Thoracic aorta (tissue), 2 donors: Measurements from ENCODE around the gene TESMIN. TPM values are rescaled to one million over a fixed set of nuclear protein-coding genes. Genes with fewer than 3 reads are reported as not detected.

ENCODE experiments used
- ATAC-seq: fragments of 150-250 bp; one replicate; pipeline ENCODE4 v1.8.0; 2017; ENCODE audit warnings: low read depth; ENCODE audit not compliant: insufficient number of reproducible peaks, low FRiP score
- DNase-seq: peaks from one replicate; pipeline ENCODE4 v3.0.0-alpha.2; 2020; ENCODE audit warnings: low spot score
- H3K27ac ChIP-seq, 2 donors: fragments of 200-600 bp; sonication (generic); 1 replicate in 1 of 2; 2 replicates in 1 of 2; pipeline ENCODE4 v1.5.1; 2016; ENCODE audit warnings: mild to moderate bottlenecking in 2 of 2, moderate library complexity in 2 of 2
- H3K27me3 ChIP-seq: fragments of 200-600 bp; sonication (generic); replicated peaks from 2 replicates; pipeline ENCODE4 v1.6.0; 2016; ENCODE audit warnings: mild to moderate bottlenecking; ENCODE audit not compliant: insufficient read depth
- H3K36me3 ChIP-seq: fragments of 200-600 bp; sonication (generic); one replicate; pipeline ENCODE4 v1.5.1; 2016
- H3K4me1 ChIP-seq, 2 donors: fragments of 200-600 bp; sonication (generic); 1 replicate in 1 of 2; 2 replicates in 1 of 2; pipeline versions ENCODE4 v1.5.1 to v1.6.0; 2016; ENCODE audit warnings: low read depth in 2 of 2, mild to moderate bottlenecking in 1 of 2; ENCODE audit not compliant: control insufficient read depth in 1 of 2
- H3K4me3 ChIP-seq: fragments of 200-600 bp; sonication (generic); 2 replicates; pipeline ENCODE4 v1.5.1; 2016; ENCODE audit warnings: mild to moderate bottlenecking
- H3K9me3 ChIP-seq: fragments of 200-600 bp; sonication (generic); 2 replicates; pipeline ENCODE4 v1.5.1; 2016
- total RNA-seq, 2 donors: library from RNA; depleted of rRNA; stranded (reverse); fragments of >200 nt; gene quantifications; one replicate each; pipeline versions ENCODE4 v1.1.0 to v1.2.3, GENCODE V29; 2016
- TF ChIP-seq, protein P1 (sequence below): fragments of 200-600 bp; sonication (generic); IDR thresholded peaks from one replicate; pipeline ENCODE4 v1.5.1; 2019; ENCODE audit warnings: antibody characterized with exemption

TESMIN gene
- total RNA-seq, 2 donors from 2014 or later = 2.8 TPM; not detected in 1

DNA sequence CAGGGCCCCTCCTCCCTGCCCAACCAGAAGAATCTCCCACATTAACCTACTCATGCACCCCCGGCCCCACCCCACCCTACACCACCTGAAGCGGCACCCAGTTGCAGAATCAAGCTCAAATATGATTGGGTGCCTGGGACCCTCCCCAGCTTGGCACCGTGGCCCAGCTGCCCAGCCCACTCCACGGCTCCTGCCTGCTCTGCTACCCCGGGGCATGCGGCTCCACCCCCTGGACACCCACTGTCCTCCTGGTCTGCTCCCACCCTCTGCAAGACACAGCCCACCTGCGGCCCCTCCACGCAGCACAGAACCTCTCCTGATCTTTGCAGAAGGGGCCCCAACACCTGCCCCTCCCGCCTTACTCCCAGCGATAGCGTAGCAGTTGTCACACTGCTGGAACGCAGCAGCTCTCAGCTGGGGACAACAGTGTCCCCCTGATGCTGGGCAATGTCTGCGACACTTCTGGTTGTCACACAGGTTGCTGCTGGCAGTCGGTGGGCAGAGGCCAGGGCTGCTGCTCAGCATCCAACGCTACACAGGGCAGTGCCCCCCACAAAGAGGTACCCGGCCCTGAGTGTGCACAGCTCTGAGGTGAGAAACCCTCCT lies 32.0 kb upstream of the TESMIN start:
- H3K36me3 ChIP-seq = peaks cover 68% of the 10 kb centered on the region
- H3K27ac ChIP-seq = no peak overlapping the region
- no peaks in the 10 kb centered on the region for H3K9me3 ChIP-seq
- DNase-seq = no peak
- TF ChIP-seq, protein P1, sequence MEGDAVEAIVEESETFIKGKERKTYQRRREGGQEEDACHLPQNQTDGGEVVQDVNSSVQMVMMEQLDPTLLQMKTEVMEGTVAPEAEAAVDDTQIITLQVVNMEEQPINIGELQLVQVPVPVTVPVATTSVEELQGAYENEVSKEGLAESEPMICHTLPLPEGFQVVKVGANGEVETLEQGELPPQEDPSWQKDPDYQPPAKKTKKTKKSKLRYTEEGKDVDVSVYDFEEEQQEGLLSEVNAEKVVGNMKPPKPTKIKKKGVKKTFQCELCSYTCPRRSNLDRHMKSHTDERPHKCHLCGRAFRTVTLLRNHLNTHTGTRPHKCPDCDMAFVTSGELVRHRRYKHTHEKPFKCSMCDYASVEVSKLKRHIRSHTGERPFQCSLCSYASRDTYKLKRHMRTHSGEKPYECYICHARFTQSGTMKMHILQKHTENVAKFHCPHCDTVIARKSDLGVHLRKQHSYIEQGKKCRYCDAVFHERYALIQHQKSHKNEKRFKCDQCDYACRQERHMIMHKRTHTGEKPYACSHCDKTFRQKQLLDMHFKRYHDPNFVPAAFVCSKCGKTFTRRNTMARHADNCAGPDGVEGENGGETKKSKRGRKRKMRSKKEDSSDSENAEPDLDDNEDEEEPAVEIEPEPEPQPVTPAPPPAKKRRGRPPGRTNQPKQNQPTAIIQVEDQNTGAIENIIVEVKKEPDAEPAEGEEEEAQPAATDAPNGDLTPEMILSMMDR = no peak
- no peak overlapping the region for H3K4me3 ChIP-seq
- H3K27me3 ChIP-seq = no peaks in the 10 kb centered on the region
- no peaks in the 10 kb centered on the region for H3K4me1 ChIP-seq
- no peak for ATAC-seq

DNA sequence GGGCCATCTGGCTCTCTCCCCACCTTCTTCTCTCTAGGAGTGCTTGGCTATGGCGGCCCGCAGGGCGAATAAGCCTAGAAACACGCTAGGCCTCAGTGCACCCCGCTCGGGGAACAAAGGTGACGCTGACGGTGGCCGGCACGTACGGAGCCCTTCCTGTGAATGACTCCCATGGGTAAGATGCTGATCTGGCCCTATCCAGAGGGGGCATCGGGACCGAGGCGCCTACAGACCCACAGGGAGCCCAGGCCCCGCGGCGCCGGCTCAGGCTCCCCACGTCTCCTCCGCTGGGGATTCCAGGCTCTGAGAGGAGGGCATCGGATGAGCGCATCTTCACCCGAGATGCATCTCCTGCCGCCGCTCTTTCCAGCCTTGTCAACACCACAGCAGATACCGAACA lies 31.4 kb upstream of the TESMIN start:
- no peaks in the 10 kb centered on the region for H3K27me3 ChIP-seq
- H3K4me3 ChIP-seq = no peak overlapping the region
- ATAC-seq = no peak
- H3K36me3 ChIP-seq = peaks cover 72% of the 10 kb centered on the region
- TF ChIP-seq, protein P1 = no peak
- DNase-seq = no peak
- H3K9me3 ChIP-seq = no peaks in the 10 kb centered on the region
- no peaks in the 10 kb centered on the region for H3K4me1 ChIP-seq
- no peak overlapping the region for H3K27ac ChIP-seq

DNA sequence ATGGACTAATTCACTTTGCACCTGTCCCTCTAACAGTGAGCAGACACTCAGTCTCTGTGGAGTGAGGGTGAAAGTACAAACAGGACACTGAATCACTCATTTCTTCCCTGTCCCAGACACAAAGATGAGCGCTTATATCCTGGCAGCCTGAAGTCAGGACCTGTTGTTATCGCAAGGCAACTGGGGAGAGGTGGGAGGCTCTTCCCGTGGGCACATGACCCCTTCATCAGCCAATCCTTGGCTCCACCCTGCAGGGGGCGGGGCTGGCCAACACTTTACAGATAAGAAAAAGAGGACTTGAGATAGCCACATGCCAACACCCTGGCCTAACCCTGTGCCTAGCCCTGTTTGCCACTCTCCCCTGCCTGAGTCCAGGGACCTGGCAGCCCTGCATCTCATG lies 29.5 kb upstream of the TESMIN start:
- Histone ChIP-seq H3K36me3 (peaks cover 74% of the 10 kb centered on the region), H3K4me3 (no peak overlapping the region), H3K27me3 (no peaks in the 10 kb centered on the region), H3K27ac (no peak overlapping the region), H3K9me3 (no peaks in the 10 kb centered on the region), H3K4me1 (no peaks in the 10 kb centered on the region)
- no peak for DNase-seq
- TF ChIP-seq, protein P1 = no peak
- ATAC-seq = no peak

DNA sequence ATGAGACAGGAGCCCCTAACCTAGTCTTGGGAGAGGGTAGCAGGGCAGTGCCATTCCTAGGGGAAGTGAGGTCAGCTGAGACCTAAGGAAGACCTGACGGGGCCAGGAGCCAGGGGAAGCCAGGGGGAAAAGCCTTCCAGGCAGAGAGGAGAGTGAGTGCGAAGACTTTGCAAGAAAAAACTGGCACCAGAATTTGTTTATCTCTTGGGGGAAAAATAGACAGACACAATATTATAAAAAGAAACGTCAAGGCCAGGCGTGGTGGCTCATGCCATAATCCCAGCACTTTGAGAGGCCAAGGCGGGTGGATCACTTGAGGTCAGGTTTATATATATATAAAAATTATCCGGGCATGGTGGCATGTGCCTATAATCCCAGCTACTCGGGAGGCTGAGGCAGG lies 26.9 kb upstream of the TESMIN start:
- DNase-seq (no peak), ATAC-seq (no peak)
- Histone ChIP-seq H3K9me3 (no peaks in the 10 kb centered on the region), H3K27ac (no peak overlapping the region), H3K4me3 (no peak overlapping the region), H3K27me3 (no peaks in the 10 kb centered on the region), H3K36me3 (peaks cover 78% of the 10 kb centered on the region), H3K4me1 (no peaks in the 10 kb centered on the region)
- TF ChIP-seq, protein P1 = no peak

DNA sequence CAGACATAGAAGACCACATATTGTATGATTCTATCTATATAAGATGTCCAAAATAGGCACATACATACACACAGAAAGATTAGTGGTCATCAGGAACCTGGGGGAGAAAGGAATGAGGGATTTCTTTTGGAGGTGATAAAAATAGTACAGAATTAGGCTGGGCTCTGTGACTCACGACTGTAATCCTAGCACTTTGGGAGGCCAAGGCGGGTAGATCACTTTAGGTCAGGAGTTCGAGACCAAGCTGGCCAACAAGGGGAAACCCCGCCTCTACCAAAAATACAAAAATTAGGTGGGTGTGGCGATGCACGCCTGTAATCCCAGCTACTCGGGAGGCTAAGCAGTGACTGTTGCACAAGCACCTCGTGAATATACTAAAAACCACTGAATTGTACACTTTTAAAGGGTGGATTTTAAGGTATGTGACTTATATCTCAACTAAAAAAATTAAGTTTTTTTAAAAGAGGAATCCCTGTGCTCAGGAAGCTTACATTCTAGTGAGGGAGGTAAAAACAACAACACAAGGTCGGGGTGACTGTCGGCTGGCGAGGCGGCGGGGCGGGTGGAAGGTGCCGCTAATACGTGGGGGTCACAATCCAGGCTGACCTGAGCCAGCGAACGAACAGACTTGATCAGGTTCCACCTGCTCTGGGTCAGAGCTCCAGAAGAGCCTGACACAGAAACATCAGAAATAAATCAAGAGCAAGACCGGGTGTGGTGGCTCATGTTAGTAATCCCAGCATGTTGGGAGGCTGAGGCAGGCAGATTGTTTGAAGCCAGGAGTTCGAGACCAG lies 25.3 kb upstream of the TESMIN start:
- DNase-seq (no peak), ATAC-seq (no peak)
- H3K9me3 ChIP-seq = no peaks in the 10 kb centered on the region
- no peak overlapping the region for H3K27ac ChIP-seq
- H3K27me3 ChIP-seq = no peaks in the 10 kb centered on the region
- H3K36me3 ChIP-seq = peaks cover 84% of the 10 kb centered on the region
- H3K4me3 ChIP-seq = no peak overlapping the region
- TF ChIP-seq, protein P1 = no peak
- no peaks in the 10 kb centered on the region for H3K4me1 ChIP-seq
